Prostate gland (tissue), 2 donors: Measurements from ENCODE around the gene SLC10A7.

Experiments
- CTCF ChIP-seq, 4 experiments: fragments of 200-600 bp in 2 of 4; fragments of 450-650 bp in 2 of 4; sonication (generic) in 2 of 4; IDR thresholded peaks; 1 replicate in 3 of 4; 2 replicates in 1 of 4; pipeline ENCODE4 v1.5.1; 2016 to 2019; ENCODE audit warnings: antibody characterized with exemption in 4 of 4, mild to moderate bottlenecking in 2 of 4, moderate library complexity in 2 of 4
- POLR2AphosphoS5 ChIP-seq: sonication (generic); formaldehyde crosslinking; IDR thresholded peaks from one replicate; pipeline ENCODE4 v1.6.1; 2017; ENCODE audit warnings: antibody characterized with exemption

- TF ChIP-seq CTCF (IDR thresholded peaks at IDR 0.05), result no peak
- TF ChIP-seq POLR2AphosphoS5, result no peak
Observed at GRCh38 chr4:146229406-146229805, 292.3 kb downstream of the SLC10A7 start.
